ENCODE measurements around the gene S1PR4.

Gene S1PR4

GRCh38 chr19:3142781-3143337 lies 35.7 kb upstream of the S1PR4 start:
- no peak for DNase-seq (ENCODE audit: low read depth)
- no peak overlapping the region for H3K4me3 ChIP-seq (ENCODE audit: low read depth, low read length)
- TF ChIP-seq CTCF (IDR thresholded peaks at IDR 0.05; ENCODE audit: low read depth, low read length) = no peak

- peak; percentile 84 for DNase-seq (ENCODE audit: low read depth)
- no peak overlapping the region for H3K4me3 ChIP-seq (ENCODE audit: low read depth, low read length)
- TF ChIP-seq MAX (IDR thresholded peaks at IDR 0.05; ENCODE audit: low read depth, low read length) (no peak), MYC (IDR thresholded peaks at IDR 0.05; ENCODE audit: low read depth, low read length) (no peak)
These were observed 32.5 kb upstream of the S1PR4 start for GRCh38 chr19:3145909-3146676.

GRCh38 chr19:3146677-3147100 lies 31.9 kb upstream of the S1PR4 start:
- H3K4me3 ChIP-seq (ENCODE audit: low read depth, low read length) = no peak overlapping the region
- TF ChIP-seq MAX (IDR thresholded peaks at IDR 0.05; ENCODE audit: low read depth, low read length) = no peak
- TF ChIP-seq CTCF (IDR thresholded peaks at IDR 0.05; ENCODE audit: low read depth, low read length) = peak; percentile 71

GRCh38 chr19:3148503-3148902 lies 30.1 kb upstream of the S1PR4 start:
- DNase-seq (ENCODE audit: low read depth) = no peak
- no peak overlapping the region for H3K4me3 ChIP-seq (ENCODE audit: low read depth, low read length)
- TF ChIP-seq MAX (IDR thresholded peaks at IDR 0.05; ENCODE audit: low read depth, low read length) (no peak), MYC (IDR thresholded peaks at IDR 0.05; ENCODE audit: low read depth, low read length) (no peak), POLR2A (IDR thresholded peaks at IDR 0.05; ENCODE audit: extremely low read depth, insufficient read length) (no peak), CTCF (IDR thresholded peaks at IDR 0.05; ENCODE audit: low read depth, low read length) (no peak)

More at GRCh38 chr19:3146677-3147100, 31.9 kb upstream of the S1PR4 start:
- DNase-seq (ENCODE audit: low read depth) = peak; percentile 52

- DNase-seq (ENCODE audit: low read depth) = no peak
- no peak for TF ChIP-seq CTCF (IDR thresholded peaks at IDR 0.05; ENCODE audit: low read depth, low read length)
- TF ChIP-seq POLR2A (IDR thresholded peaks at IDR 0.05; ENCODE audit: extremely low read depth, insufficient read length) = no peak
- TF ChIP-seq MAX (IDR thresholded peaks at IDR 0.05; ENCODE audit: low read depth, low read length) = no peak
- no peak for TF ChIP-seq MYC (IDR thresholded peaks at IDR 0.05; ENCODE audit: low read depth, low read length)
- H3K4me3 ChIP-seq (ENCODE audit: low read depth, low read length) = no peak overlapping the region
These were observed 29.5 kb upstream of the S1PR4 start for GRCh38 chr19:3149089-3149488.

- TF ChIP-seq POLR2A (IDR thresholded peaks at IDR 0.05; ENCODE audit: extremely low read depth, insufficient read length) (no peak), MYC (IDR thresholded peaks at IDR 0.05; ENCODE audit: low read depth, low read length) (no peak), CTCF (IDR thresholded peaks at IDR 0.05; ENCODE audit: low read depth, low read length) (no peak)
- H3K4me3 ChIP-seq (ENCODE audit: low read depth, low read length) = no peak overlapping the region
- no peak for DNase-seq (ENCODE audit: low read depth)
These were observed 28.8 kb upstream of the S1PR4 start for GRCh38 chr19:3149526-3150505.

All from NB4 (cell line).